B cell (primary cell): ENCODE data around the gene LRRC8B. TPM values are rescaled to one million over a fixed set of nuclear protein-coding genes. Genes with fewer than 3 reads are reported as not detected.

Experiments used
- ATAC-seq: fragments of 200-7000 bp; cut with Tn5 transposase; one replicate; pipeline ENCODE4 v1.10.0; 2021; ENCODE audit warnings: low read depth, mild to moderate bottlenecking, moderate number of reproducible peaks, moderate library complexity
- CTCF ChIA-PET: fragments of 350-600 bp; sonication (Branson Sonifier 250); formaldehyde crosslinking; loops from one replicate; lab custom pipeline; 2021; ENCODE audit warnings: antibody characterized with exemption, inconsistent platforms; lab: Charles Lee
- POLR2A ChIA-PET: fragments of 350-600 bp; sonication (Branson Sonifier 250); formaldehyde crosslinking; loops from one replicate; lab custom pipeline; 2021; ENCODE audit warnings: antibody characterized with exemption; lab: Charles Lee
- DNase-seq: peaks from one replicate; pipeline ENCODE4 v3.0.0; 2013
- H2AFZ ChIP-seq: 2 replicates; pipeline ENCODE4 v1.6.1; 2012; ENCODE audit warnings: mild to moderate bottlenecking, low read depth, low read length; ENCODE audit not compliant: insufficient read depth, poor library complexity, severe bottlenecking
- H3K27ac ChIP-seq, 2 donors: 1 replicate in 1 of 2; 2 replicates in 1 of 2; pipeline ENCODE4 v1.5.1; 2012 to 2013; ENCODE audit warnings: low read length in 2 of 2, mild to moderate bottlenecking in 2 of 2, moderate library complexity in 1 of 2
- H3K27me3 ChIP-seq, 4 experiments: fragments of 200-600 bp in 1 of 4; sonication (generic) in 1 of 4; replicated peaks in 1 of 4; 1 replicate in 2 of 4; 2 replicates in 2 of 4; pipeline versions ENCODE4 v1.6.1 to v1.7.0; 2013 to 2016; ENCODE audit warnings: low read length in 3 of 4, mild to moderate bottlenecking in 2 of 4, mixed read lengths in 1 of 4, moderate library complexity in 1 of 4; ENCODE audit not compliant: insufficient read depth in 4 of 4, control insufficient read depth in 3 of 4; ENCODE audit errors: control extremely low read depth in 1 of 4
- H3K36me3 ChIP-seq, 2 experiments: replicated peaks in 1 of 2; 1 replicate in 1 of 2; 2 replicates in 1 of 2; pipeline versions ENCODE4 v1.6.1 to v1.7.1; 2013; ENCODE audit warnings: low read length in 1 of 2; ENCODE audit not compliant: insufficient read depth in 2 of 2, control insufficient read depth in 1 of 2; ENCODE audit errors: control extremely low read depth in 1 of 2, extremely low read depth in 1 of 2
- H3K4me1 ChIP-seq, 2 donors: fragments of 200-600 bp in 1 of 2; sonication (generic) in 1 of 2; 1 replicate in 1 of 2; 2 replicates in 1 of 2; pipeline versions ENCODE4 v1.5.1 to v1.6.1; 2013 to 2017; ENCODE audit warnings: low read length in 2 of 2; ENCODE audit not compliant: control insufficient read depth in 2 of 2, insufficient read depth in 2 of 2
- H3K4me2 ChIP-seq: replicated peaks from 2 replicates; pipeline ENCODE3; 2012; ENCODE audit warnings: mild to moderate bottlenecking, low read depth, low read length; ENCODE audit not compliant: poor library complexity, severe bottlenecking
- H3K4me3 ChIP-seq, 5 experiments: fragments of 200-600 bp in 1 of 5; sonication (generic) in 1 of 5; 1 replicate in 3 of 5; 2 replicates in 2 of 5; pipeline versions ENCODE4 v1.5.1 to v1.7.0; 2011 to 2016; ENCODE audit warnings: low read length in 4 of 5, mild to moderate bottlenecking in 4 of 5, low read depth in 2 of 5, control low read depth in 1 of 5, moderate library complexity in 1 of 5; ENCODE audit not compliant: insufficient read depth in 1 of 5; ENCODE audit errors: control extremely low read depth in 1 of 5, extremely low read depth in 1 of 5
- H3K79me2 ChIP-seq: fragments of 200-600 bp; sonication (generic); one replicate; pipeline ENCODE4 v1.6.0; 2016; ENCODE audit warnings: low read length; ENCODE audit not compliant: control insufficient read depth, insufficient read depth
- H3K9ac ChIP-seq: fragments of 200-600 bp; sonication (generic); 2 replicates; pipeline ENCODE4 v1.6.1; 2017; ENCODE audit warnings: mild to moderate bottlenecking, low read length, moderate library complexity
- H3K9me3 ChIP-seq, 3 donors: one replicate each; pipeline versions ENCODE4 v1.6.1 to v1.7.1; 2013; ENCODE audit warnings: low read length in 2 of 3; ENCODE audit not compliant: control insufficient read depth in 2 of 3, insufficient read depth in 1 of 3; ENCODE audit errors: control extremely low read depth in 1 of 3
- H4K20me1 ChIP-seq: 2 replicates; pipeline ENCODE4 v1.6.0; 2012; ENCODE audit warnings: mild to moderate bottlenecking, low read length; ENCODE audit not compliant: insufficient read depth, control insufficient read depth, poor library complexity, severe bottlenecking
- H3K27ac Mint-ChIP-seq: one replicate; pipeline ENCODE4 v1.8.0; 2021; ENCODE audit warnings: mixed read lengths
- H3K27me3 Mint-ChIP-seq: one replicate; pipeline ENCODE4 v1.8.0; 2021; ENCODE audit warnings: mixed read lengths
- H3K4me1 Mint-ChIP-seq: one replicate; pipeline ENCODE4 v1.8.0; 2021; ENCODE audit warnings: mixed read lengths
- H3K4me3 Mint-ChIP-seq: one replicate; pipeline ENCODE4 v1.8.0; 2021; ENCODE audit warnings: mixed read lengths
- H3K9me3 Mint-ChIP-seq: one replicate; pipeline ENCODE4 v1.8.0; 2022; ENCODE audit warnings: mixed read lengths; ENCODE audit not compliant: insufficient read depth
- CTCF ChIP-seq: fragments of 200-600 bp; IDR thresholded peaks from one replicate; pipeline ENCODE4 v1.8.0; 2022; ENCODE audit warnings: antibody characterized with exemption, mild to moderate bottlenecking
- EZH2 ChIP-seq: IDR thresholded peaks from 2 replicates; pipeline ENCODE4 v1.6.1; 2012; ENCODE audit warnings: borderline replicate concordance, low read depth, mild to moderate bottlenecking, moderate library complexity, low read length; ENCODE audit not compliant: insufficient read depth, poor library complexity, severe bottlenecking
- WGBS: methylation state at CpG from one replicate; pipeline ENCODE4 v1.1.5; 2013; ENCODE audit warnings: missing lambda C conversion rate; ENCODE audit not compliant: insufficient coverage; 5-methylcytosine and 5-hydroxymethylcytosine counted together
- intact Hi-C: fragments of 100-400 bp; cut with micrococcal nuclease; formaldehyde crosslinking; loops from one replicate; pipeline ENCODE4 v1.10.0; 2022
- polyA plus RNA-seq: library from polyadenylated mRNA; depleted of rRNA; stranded (reverse); fragments of >200 nt; gene quantifications from 2 replicates; pipeline ENCODE4 v1.2.3, GENCODE V29; 2012
- total RNA-seq, 2 donors: library from RNA; stranded (reverse); fragments of 120-200 nt in 1 of 2; gene quantifications; 1 replicate in 1 of 2; 2 replicates in 1 of 2; pipeline versions ENCODE4 v1.2.3 to v1.2.4, GENCODE V29; 2013 to 2022

LRRC8B gene
- total and polyA plus RNA-seq, 2 donors (not counting 1 experiment from before 2014, with no cell fraction given): 2.2 to 9.9 TPM

- Histone ChIP-seq H3K27ac (peak overlapping the region; percentile 97 to 98), H3K36me3 (no peaks in the 10 kb centered on the region), H3K4me2 (peak overlapping the region; percentile 87), H3K4me3 (peak overlapping the region; percentile 58 to 99 (median 88)), H3K4me1 (peaks cover 13 to 23% of the 10 kb centered on the region in 2 donors), H3K79me2 (peaks cover 46% of the 10 kb centered on the region), H3K9me3 (no peaks in the 10 kb centered on the region), H3K27me3 (no peaks in the 10 kb centered on the region), H4K20me1 (no peaks in the 10 kb centered on the region), H3K9ac (peak overlapping the region; percentile 93), H2AFZ (peak overlapping the region; percentile 91)
- WGBS: under 1% methylated on average over 33 of the region's 35 CpGs
- intact Hi-C loops: loop anchor here (1.0 to 10.0 kb wide), 4 partner anchors 108 to 635 kb away; partner anchors contain the start of genes GTF2B and LRRC8C
- peak overlapping the region; percentile 98 for H3K4me3 Mint-ChIP-seq
- peaks cover 24% of the 10 kb centered on the region for H3K4me1 Mint-ChIP-seq
- DNase-seq (peak; percentile 82), ATAC-seq (peak; percentile 39)
- ChIA-PET POLR2A (interaction anchor here (1.0 kb wide), 1 partner anchor 295 kb away, joined by 4 read pairs; the partner anchor contains the start of gene LRRC8D), CTCF (interaction anchor here (0.5 to 1.7 kb wide), 2 partner anchors 73 to 238 kb away, joined by 3 to 4 read pairs; no protein-coding TSS in a partner anchor)
- no peaks in the 10 kb centered on the region for H3K9me3 Mint-ChIP-seq
- no peaks in the 10 kb centered on the region for H3K27me3 Mint-ChIP-seq
- H3K27ac Mint-ChIP-seq: peak overlapping the region; percentile 97
- TF ChIP-seq EZH2 (no peak), CTCF (no peak)
Measured at GRCh38 chr1:89525169-89525855, 683 bp downstream of the LRRC8B start.

GRCh38 chr1:89527256-89527655, 2.6 kb downstream of the LRRC8B start:
- DNase-seq: no peak
- Mint-ChIP-seq H3K4me1 (peaks cover 26% of the 10 kb centered on the region), H3K27me3 (no peaks in the 10 kb centered on the region), H3K27ac (no peak overlapping the region), H3K9me3 (no peaks in the 10 kb centered on the region), H3K4me3 (no peak overlapping the region)
- Histone ChIP-seq H2AFZ (no peak overlapping the region), H3K9ac (no peak overlapping the region), H3K4me3 (no peak overlapping the region), H3K4me1 (peaks cover 13 to 23% of the 10 kb centered on the region in 2 donors), H3K4me2 (no peak overlapping the region), H3K36me3 (no peaks in the 10 kb centered on the region), H3K79me2 (peaks cover 66% of the 10 kb centered on the region), H3K9me3 (no peaks in the 10 kb centered on the region), H3K27me3 (no peaks in the 10 kb centered on the region), H3K27ac (no peak overlapping the region), H4K20me1 (peaks cover 8% of the 10 kb centered on the region)
- no CpG with 5 or more reads among the region's 1 CpG for WGBS
- POLR2A ChIA-PET: no interaction called here
- TF ChIP-seq CTCF: no peak
- no peak for TF ChIP-seq EZH2
- intact Hi-C loops: loop anchor here (5.0 to 10.0 kb wide), 2 partner anchors 168 to 190 kb away; no protein-coding TSS in a partner anchor
- CTCF ChIA-PET: no interaction called here
- ATAC-seq: no peak
